ENCODE measurements around the gene MCF2L. TPM values are rescaled to one million over a fixed set of nuclear protein-coding genes. Genes with fewer than 3 reads are reported as not detected.

The MCF2L gene
- total and polyA plus RNA-seq, 2 experiments from 2014 or later = 4.8 to 25.6 TPM

DNA sequence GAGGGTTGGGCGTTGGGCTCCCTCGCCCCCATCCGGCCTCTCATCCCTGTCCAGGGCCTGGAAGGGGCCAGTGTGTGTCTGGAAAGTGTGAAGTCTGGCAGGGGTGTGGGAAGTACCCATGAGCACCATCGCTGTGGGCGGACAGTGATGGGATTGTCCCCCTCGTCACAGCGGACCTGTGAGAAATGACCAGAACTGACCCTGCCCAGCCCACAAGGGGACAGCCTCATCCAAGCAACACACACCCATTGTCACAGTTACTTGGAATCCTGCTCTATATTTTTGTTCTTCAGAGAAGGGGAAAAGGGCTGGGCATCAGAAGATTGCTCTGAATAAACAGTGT, 18.6 kb downstream of the MCF2L start (continued):
- TF ChIP-seq, protein P1, sequence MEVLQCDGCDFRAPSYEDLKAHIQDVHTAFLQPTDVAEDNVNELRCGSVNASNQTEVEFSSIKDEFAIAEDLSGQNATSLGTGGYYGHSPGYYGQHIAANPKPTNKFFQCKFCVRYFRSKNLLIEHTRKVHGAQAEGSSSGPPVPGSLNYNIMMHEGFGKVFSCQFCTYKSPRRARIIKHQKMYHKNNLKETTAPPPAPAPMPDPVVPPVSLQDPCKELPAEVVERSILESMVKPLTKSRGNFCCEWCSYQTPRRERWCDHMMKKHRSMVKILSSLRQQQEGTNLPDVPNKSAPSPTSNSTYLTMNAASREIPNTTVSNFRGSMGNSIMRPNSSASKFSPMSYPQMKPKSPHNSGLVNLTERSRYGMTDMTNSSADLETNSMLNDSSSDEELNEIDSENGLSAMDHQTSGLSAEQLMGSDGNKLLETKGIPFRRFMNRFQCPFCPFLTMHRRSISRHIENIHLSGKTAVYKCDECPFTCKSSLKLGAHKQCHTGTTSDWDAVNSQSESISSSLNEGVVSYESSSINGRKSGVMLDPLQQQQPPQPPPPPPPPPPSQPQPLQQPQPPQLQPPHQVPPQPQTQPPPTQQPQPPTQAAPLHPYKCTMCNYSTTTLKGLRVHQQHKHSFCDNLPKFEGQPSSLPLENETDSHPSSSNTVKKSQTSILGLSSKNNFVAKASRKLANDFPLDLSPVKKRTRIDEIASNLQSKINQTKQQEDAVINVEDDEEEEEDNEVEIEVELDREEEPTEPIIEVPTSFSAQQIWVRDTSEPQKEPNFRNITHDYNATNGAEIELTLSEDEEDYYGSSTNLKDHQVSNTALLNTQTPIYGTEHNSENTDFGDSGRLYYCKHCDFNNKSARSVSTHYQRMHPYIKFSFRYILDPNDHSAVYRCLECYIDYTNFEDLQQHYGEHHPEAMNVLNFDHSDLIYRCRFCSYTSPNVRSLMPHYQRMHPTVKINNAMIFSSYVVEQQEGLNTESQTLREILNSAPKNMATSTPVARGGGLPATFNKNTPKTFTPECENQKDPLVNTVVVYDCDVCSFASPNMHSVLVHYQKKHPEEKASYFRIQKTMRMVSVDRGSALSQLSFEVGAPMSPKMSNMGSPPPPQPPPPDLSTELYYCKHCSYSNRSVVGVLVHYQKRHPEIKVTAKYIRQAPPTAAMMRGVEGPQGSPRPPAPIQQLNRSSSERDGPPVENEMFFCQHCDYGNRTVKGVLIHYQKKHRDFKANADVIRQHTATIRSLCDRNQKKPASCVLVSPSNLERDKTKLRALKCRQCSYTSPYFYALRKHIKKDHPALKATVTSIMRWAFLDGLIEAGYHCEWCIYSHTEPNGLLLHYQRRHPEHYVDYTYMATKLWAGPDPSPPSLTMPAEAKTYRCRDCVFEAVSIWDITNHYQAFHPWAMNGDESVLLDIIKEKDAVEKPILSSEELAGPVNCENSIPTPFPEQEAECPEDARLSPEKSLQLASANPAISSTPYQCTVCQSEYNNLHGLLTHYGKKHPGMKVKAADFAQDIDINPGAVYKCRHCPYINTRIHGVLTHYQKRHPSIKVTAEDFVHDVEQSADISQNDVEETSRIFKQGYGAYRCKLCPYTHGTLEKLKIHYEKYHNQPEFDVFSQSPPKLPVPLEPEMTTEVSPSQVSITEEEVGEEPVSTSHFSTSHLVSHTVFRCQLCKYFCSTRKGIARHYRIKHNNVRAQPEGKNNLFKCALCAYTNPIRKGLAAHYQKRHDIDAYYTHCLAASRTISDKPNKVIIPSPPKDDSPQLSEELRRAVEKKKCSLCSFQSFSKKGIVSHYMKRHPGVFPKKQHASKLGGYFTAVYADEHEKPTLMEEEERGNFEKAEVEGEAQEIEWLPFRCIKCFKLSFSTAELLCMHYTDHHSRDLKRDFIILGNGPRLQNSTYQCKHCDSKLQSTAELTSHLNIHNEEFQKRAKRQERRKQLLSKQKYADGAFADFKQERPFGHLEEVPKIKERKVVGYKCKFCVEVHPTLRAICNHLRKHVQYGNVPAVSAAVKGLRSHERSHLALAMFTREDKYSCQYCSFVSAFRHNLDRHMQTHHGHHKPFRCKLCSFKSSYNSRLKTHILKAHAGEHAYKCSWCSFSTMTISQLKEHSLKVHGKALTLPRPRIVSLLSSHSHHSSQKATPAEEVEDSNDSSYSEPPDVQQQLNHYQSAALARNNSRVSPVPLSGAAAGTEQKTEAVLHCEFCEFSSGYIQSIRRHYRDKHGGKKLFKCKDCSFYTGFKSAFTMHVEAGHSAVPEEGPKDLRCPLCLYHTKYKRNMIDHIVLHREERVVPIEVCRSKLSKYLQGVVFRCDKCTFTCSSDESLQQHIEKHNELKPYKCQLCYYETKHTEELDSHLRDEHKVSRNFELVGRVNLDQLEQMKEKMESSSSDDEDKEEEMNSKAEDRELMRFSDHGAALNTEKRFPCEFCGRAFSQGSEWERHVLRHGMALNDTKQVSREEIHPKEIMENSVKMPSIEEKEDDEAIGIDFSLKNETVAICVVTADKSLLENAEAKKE (CRISPR knock-in tag; IDR thresholded peaks at IDR 0.05) = no peak
- TF ChIP-seq, protein P2, sequence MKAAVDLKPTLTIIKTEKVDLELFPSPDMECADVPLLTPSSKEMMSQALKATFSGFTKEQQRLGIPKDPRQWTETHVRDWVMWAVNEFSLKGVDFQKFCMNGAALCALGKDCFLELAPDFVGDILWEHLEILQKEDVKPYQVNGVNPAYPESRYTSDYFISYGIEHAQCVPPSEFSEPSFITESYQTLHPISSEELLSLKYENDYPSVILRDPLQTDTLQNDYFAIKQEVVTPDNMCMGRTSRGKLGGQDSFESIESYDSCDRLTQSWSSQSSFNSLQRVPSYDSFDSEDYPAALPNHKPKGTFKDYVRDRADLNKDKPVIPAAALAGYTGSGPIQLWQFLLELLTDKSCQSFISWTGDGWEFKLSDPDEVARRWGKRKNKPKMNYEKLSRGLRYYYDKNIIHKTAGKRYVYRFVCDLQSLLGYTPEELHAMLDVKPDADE (IDR thresholded peaks at IDR 0.05) = no peak
- no peak for TF ChIP-seq ZNF331 (CRISPR knock-in tag; IDR thresholded peaks at IDR 0.05; ENCODE audit: low read depth)
- TF ChIP-seq, protein P3, sequence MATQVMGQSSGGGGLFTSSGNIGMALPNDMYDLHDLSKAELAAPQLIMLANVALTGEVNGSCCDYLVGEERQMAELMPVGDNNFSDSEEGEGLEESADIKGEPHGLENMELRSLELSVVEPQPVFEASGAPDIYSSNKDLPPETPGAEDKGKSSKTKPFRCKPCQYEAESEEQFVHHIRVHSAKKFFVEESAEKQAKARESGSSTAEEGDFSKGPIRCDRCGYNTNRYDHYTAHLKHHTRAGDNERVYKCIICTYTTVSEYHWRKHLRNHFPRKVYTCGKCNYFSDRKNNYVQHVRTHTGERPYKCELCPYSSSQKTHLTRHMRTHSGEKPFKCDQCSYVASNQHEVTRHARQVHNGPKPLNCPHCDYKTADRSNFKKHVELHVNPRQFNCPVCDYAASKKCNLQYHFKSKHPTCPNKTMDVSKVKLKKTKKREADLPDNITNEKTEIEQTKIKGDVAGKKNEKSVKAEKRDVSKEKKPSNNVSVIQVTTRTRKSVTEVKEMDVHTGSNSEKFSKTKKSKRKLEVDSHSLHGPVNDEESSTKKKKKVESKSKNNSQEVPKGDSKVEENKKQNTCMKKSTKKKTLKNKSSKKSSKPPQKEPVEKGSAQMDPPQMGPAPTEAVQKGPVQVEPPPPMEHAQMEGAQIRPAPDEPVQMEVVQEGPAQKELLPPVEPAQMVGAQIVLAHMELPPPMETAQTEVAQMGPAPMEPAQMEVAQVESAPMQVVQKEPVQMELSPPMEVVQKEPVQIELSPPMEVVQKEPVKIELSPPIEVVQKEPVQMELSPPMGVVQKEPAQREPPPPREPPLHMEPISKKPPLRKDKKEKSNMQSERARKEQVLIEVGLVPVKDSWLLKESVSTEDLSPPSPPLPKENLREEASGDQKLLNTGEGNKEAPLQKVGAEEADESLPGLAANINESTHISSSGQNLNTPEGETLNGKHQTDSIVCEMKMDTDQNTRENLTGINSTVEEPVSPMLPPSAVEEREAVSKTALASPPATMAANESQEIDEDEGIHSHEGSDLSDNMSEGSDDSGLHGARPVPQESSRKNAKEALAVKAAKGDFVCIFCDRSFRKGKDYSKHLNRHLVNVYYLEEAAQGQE (IDR thresholded peaks at IDR 0.05; ENCODE audit: unreplicated experiment) = no peak

DNA sequence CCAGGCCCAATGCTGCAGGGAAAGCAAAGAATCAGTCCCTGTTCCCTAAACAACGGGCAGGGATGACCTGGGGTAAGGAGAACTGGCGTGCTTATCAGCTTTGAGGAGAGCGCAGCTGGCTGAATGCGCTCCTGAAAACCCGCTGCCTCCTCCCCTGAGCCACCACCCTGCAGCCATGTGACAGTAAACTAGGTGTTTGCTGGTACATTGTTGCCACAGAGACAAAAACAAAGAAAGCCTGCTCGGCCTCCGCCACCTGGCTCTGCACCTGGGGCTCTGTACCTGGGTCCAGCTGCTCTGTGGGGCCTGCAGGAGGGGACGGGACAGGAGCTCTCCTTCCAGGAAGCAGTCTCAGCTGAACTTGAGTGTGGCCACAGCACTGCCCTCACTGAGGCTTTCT, 21.8 kb downstream of the MCF2L start:
- peak; percentile 78 for ATAC-seq
- peak; percentile 67 for DNase-seq (ENCODE audit: low spot score)
- Histone ChIP-seq H4K20me1 (replicated peaks; ENCODE audit: insufficient read depth) (no peaks in the 10 kb centered on the region), H3K4me3 (no peak overlapping the region), H3K79me2 (replicated peaks; ENCODE audit: insufficient read depth) (no peaks in the 10 kb centered on the region), H3K9me2 (ENCODE audit: insufficient read depth) (no peaks in the 10 kb centered on the region), H3F3A (replicated peaks; ENCODE audit: low read depth) (no peaks in the 10 kb centered on the region), H3K4me1 (ENCODE audit: insufficient read depth) (no peaks in the 10 kb centered on the region), H3K27me3 (ENCODE audit: insufficient read depth) (no peaks in the 10 kb centered on the region), H3K36me3 (ENCODE audit: insufficient read depth) (no peaks in the 10 kb centered on the region), H3K4me2 (no peak overlapping the region), H3K27ac (ENCODE audit: low read depth) (no peak overlapping the region), H2AFZ (no peak overlapping the region)
- Mint-ChIP-seq H3K36me3 (ENCODE audit: low read depth) (peaks cover 15% of the 10 kb centered on the region), H3K27ac (no peak overlapping the region), H3K9me3 (peaks cover 18% of the 10 kb centered on the region), H3K4me1 (peaks cover 15% of the 10 kb centered on the region), H3K4me3 (no peak overlapping the region), H3K27me3 (ENCODE audit: insufficient read depth, low read depth, poor library complexity) (peaks cover 21% of the 10 kb centered on the region)
- TF ChIP-seq, protein P2 (IDR thresholded peaks at IDR 0.05) = no peak
- TF ChIP-seq STAT1 (IDR thresholded peaks at IDR 0.05; ENCODE audit: unreplicated experiment) (no peak), ZNF331 (CRISPR knock-in tag; IDR thresholded peaks at IDR 0.05; ENCODE audit: low read depth) (no peak), EZH2phosphoT487 (IDR thresholded peaks at IDR 0.05; ENCODE audit: unreplicated experiment) (no peak), CREB1 (CRISPR knock-in tag; IDR thresholded peaks at IDR 0.05; ENCODE audit: low read depth) (no peak), EZH2 (IDR thresholded peaks at IDR 0.05; ENCODE audit: low read depth, unreplicated experiment) (no peak), ZNF114 (CRISPR knock-in tag; IDR thresholded peaks at IDR 0.05) (no peak)
- TF ChIP-seq, protein P4, sequence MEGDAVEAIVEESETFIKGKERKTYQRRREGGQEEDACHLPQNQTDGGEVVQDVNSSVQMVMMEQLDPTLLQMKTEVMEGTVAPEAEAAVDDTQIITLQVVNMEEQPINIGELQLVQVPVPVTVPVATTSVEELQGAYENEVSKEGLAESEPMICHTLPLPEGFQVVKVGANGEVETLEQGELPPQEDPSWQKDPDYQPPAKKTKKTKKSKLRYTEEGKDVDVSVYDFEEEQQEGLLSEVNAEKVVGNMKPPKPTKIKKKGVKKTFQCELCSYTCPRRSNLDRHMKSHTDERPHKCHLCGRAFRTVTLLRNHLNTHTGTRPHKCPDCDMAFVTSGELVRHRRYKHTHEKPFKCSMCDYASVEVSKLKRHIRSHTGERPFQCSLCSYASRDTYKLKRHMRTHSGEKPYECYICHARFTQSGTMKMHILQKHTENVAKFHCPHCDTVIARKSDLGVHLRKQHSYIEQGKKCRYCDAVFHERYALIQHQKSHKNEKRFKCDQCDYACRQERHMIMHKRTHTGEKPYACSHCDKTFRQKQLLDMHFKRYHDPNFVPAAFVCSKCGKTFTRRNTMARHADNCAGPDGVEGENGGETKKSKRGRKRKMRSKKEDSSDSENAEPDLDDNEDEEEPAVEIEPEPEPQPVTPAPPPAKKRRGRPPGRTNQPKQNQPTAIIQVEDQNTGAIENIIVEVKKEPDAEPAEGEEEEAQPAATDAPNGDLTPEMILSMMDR (conservative IDR thresholded peaks at IDR 0.05; ENCODE audit: low read depth in 2 of 2) = no peak
